Measurements from ENCODE around the gene GSDME. TPM values are rescaled to one million over a fixed set of nuclear protein-coding genes. Genes with fewer than 3 reads are reported as not detected.

The GSDME gene
- total and polyA plus RNA-seq, 10 of the 15 experiments (the other 5 are each of a cell fraction or from before 2014, with no cell fraction given), result 23.7 to 245 (median 128) TPM

DNA sequence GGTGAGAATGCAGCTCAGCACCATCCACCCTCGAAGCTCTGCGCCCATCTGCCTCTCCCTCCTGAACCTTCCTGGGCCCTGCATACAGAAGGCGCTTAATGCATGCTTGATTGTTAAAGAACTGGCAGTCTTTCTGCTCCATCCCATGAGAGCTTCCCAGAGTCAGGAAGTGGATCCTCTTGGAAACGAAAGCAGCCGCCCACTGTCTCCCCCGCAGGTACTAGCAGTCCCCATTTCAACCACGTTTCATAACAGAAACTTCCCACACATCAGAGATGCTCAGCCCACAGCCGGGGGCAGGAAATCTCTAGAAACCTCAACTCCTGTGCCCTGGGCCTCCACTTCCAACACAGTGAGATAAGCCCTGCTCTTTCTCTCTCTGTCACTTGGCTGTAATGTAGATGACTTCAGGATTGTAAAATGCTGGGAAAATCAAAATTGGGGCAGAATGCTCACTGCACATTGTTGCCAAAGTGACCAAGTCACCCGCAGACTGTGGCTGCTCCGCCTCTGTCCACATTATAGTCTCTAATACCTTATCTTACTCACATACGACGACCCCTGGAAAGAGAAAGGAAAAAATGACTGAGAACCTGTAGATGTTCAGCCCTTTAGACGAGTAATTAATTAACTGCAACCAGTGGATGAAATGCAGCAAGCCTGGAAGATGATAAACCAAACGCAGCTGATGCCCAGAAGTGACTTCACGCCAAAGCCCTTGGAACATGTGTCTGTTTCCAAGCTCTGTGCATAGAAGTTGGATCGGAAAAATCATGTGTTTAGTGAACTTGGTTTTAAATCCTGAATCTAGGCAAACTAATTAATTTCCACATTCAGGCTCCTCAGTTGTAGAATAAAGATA is 28.5 kb downstream of the GSDME start (continued):
- TF ChIP-seq, protein P1, sequence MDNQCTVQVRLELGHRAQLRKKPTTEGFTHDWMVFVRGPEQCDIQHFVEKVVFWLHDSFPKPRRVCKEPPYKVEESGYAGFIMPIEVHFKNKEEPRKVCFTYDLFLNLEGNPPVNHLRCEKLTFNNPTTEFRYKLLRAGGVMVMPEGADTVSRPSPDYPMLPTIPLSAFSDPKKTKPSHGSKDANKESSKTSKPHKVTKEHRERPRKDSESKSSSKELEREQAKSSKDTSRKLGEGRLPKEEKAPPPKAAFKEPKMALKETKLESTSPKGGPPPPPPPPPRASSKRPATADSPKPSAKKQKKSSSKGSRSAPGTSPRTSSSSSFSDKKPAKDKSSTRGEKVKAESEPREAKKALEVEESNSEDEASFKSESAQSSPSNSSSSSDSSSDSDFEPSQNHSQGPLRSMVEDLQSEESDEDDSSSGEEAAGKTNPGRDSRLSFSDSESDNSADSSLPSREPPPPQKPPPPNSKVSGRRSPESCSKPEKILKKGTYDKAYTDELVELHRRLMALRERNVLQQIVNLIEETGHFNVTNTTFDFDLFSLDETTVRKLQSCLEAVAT (IDR thresholded peaks at IDR 0.05), result no peak
- TF ChIP-seq ZNF592 (IDR thresholded peaks at IDR 0.05) (no peak), POLR2AphosphoS5 (IDR thresholded peaks at IDR 0.05; ENCODE audit: low read length) (no peak), ZNF24 (IDR thresholded peaks at IDR 0.05) (no peak), ELK1 (IDR thresholded peaks at IDR 0.05; ENCODE audit: low read depth, low read length) (no peak), ETV6 (conservative IDR thresholded peaks at IDR 0.05 in 1 of 2, IDR thresholded peaks at IDR 0.05 in 1 of 2; ENCODE audit: borderline replicate concordance in 1 of 2, low read depth in 1 of 2) (peak in 1 of 2 experiments; percentile 44; a peak in 1 of 4 replicates), SREBF2 (IDR thresholded peaks at IDR 0.05; ENCODE audit: low read length) (no peak), CEBPB (IDR thresholded peaks at IDR 0.05; ENCODE audit: borderline replicate concordance in 1 of 2, low read depth in 2 of 2, low read length in 2 of 2) (no peak), SMARCA5 (IDR thresholded peaks at IDR 0.05) (no peak), ZNF274 (IDR thresholded peaks at IDR 0.05; ENCODE audit: insufficient read depth, insufficient read length) (no peak), SRF (IDR thresholded peaks at IDR 0.05; ENCODE audit: low read depth in 2 of 2, low read length in 2 of 2) (no peak), SP1 (IDR thresholded peaks at IDR 0.05; ENCODE audit: low read depth, low read length) (no peak), ZSCAN29 (IDR thresholded peaks at IDR 0.05) (no peak), FOXK2 (IDR thresholded peaks at IDR 0.05) (no peak)
- TF ChIP-seq, protein P2, sequence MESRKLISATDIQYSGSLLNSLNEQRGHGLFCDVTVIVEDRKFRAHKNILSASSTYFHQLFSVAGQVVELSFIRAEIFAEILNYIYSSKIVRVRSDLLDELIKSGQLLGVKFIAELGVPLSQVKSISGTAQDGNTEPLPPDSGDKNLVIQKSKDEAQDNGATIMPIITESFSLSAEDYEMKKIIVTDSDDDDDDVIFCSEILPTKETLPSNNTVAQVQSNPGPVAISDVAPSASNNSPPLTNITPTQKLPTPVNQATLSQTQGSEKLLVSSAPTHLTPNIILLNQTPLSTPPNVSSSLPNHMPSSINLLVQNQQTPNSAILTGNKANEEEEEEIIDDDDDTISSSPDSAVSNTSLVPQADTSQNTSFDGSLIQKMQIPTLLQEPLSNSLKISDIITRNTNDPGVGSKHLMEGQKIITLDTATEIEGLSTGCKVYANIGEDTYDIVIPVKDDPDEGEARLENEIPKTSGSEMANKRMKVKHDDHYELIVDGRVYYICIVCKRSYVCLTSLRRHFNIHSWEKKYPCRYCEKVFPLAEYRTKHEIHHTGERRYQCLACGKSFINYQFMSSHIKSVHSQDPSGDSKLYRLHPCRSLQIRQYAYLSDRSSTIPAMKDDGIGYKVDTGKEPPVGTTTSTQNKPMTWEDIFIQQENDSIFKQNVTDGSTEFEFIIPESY (IDR thresholded peaks at IDR 0.05), result no peak
- TF ChIP-seq, protein P3, sequence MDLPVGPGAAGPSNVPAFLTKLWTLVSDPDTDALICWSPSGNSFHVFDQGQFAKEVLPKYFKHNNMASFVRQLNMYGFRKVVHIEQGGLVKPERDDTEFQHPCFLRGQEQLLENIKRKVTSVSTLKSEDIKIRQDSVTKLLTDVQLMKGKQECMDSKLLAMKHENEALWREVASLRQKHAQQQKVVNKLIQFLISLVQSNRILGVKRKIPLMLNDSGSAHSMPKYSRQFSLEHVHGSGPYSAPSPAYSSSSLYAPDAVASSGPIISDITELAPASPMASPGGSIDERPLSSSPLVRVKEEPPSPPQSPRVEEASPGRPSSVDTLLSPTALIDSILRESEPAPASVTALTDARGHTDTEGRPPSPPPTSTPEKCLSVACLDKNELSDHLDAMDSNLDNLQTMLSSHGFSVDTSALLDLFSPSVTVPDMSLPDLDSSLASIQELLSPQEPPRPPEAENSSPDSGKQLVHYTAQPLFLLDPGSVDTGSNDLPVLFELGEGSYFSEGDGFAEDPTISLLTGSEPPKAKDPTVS (IDR thresholded peaks at IDR 0.05; ENCODE audit: low read depth, low read length), result no peak
